Karpas-422 (cell line): ENCODE results near the gene GRIP1. TPM values are rescaled to one million over a fixed set of nuclear protein-coding genes. Genes with fewer than 3 reads are reported as not detected.

Experiments
- DNase-seq: peaks from one replicate; pipeline ENCODE4 v3.0.0-alpha.2; 2015
- H2AFZ ChIP-seq: fragments of 200-600 bp; sonication (generic); 2 replicates; pipeline ENCODE4 v1.6.1; 2014; ENCODE audit warnings: antibody characterized with exemption, low read length, mixed read lengths
- H3K27ac ChIP-seq: fragments of 200-600 bp; sonication (generic); 2 replicates; pipeline ENCODE4 v1.5.1; 2014; ENCODE audit warnings: mild to moderate bottlenecking, low read length, moderate library complexity
- H3K27me3 ChIP-seq: fragments of 200-600 bp; sonication (generic); 2 replicates; pipeline ENCODE4 v1.6.1; 2014; ENCODE audit warnings: low read length, mixed read lengths
- H3K36me3 ChIP-seq: fragments of 200-600 bp; sonication (generic); 2 replicates; pipeline ENCODE4 v1.6.1; 2014; ENCODE audit warnings: low read length, mixed read lengths; ENCODE audit not compliant: insufficient read depth
- H3K4me1 ChIP-seq: fragments of 200-600 bp; sonication (generic); 2 replicates; pipeline ENCODE4 v1.6.1; 2014; ENCODE audit warnings: mild to moderate bottlenecking, low read length, mixed read lengths
- H3K4me2 ChIP-seq: fragments of 200-600 bp; sonication (generic); 2 replicates; pipeline ENCODE4 v1.6.1; 2014; ENCODE audit warnings: low read length, low read depth, mild to moderate bottlenecking; ENCODE audit not compliant: poor library complexity, severe bottlenecking
- H3K4me3 ChIP-seq: fragments of 200-600 bp; sonication (generic); 2 replicates; pipeline ENCODE4 v1.5.1; 2014; ENCODE audit warnings: mild to moderate bottlenecking, antibody characterized with exemption, low read length, mixed read lengths
- H3K79me2 ChIP-seq: fragments of 200-600 bp; sonication (generic); 2 replicates; pipeline ENCODE4 v1.6.1; 2014; ENCODE audit warnings: mild to moderate bottlenecking, low read length, mixed read lengths
- H3K9ac ChIP-seq: fragments of 200-600 bp; sonication (generic); 2 replicates; pipeline ENCODE4 v1.6.0; 2014; ENCODE audit warnings: low read length
- H3K9me2 ChIP-seq: fragments of 200-600 bp; sonication (generic), shearing (Covaris generic); replicated peaks from 2 replicates; pipeline ENCODE4 v1.6.0; 2014; ENCODE audit warnings: mild to moderate bottlenecking, low read length, moderate library complexity; ENCODE audit not compliant: insufficient read depth
- H3K9me3 ChIP-seq: fragments of 300-700, 200-600 bp; sonication (generic); 2 replicates; pipeline ENCODE4 v1.6.1; 2014; ENCODE audit warnings: low read length, mixed read lengths
- H4K20me1 ChIP-seq: fragments of 200-600 bp; sonication (generic); 2 replicates; pipeline ENCODE4 v1.6.1; 2014; ENCODE audit warnings: mild to moderate bottlenecking, antibody characterized with exemption, low read length, low read depth; ENCODE audit not compliant: insufficient read depth
- total RNA-seq: library from RNA; depleted of rRNA; stranded (reverse); fragments of >200 nt; shearing (Covaris generic); gene quantifications from 2 replicates; pipeline ENCODE4 v1.2.3, GENCODE V29; 2014; ENCODE audit warnings: low replicate concordance

GRIP1 gene
- total RNA-seq, 1 experiment from 2014 or later, result 4.5 TPM

DNA sequence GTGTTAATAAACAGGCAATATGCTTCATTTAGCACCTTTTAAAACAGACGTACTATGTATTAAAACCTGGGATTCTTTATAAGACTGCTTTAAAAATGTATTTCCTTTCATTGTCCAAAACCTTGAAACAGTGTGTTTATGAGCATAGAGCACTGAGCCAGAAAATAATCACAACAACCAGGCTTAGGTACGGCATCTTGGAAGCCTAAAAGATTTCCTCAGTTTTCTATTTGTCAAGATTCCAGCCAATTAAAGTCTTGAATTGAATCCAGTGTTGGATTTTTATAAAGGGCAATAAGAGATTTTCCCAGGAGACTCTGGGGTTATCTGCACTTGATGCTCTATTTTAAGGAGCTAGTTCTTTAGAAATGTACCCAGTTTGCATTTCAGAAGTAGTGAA, 80.3 kb downstream of the GRIP1 start:
- H3K9ac ChIP-seq, result no peak overlapping the region
- no peak overlapping the region for H2AFZ ChIP-seq
- no peak overlapping the region for H3K4me3 ChIP-seq
- DNase-seq, result no peak
- no peaks in the 10 kb centered on the region for H4K20me1 ChIP-seq
- no peaks in the 10 kb centered on the region for H3K36me3 ChIP-seq
- no peaks in the 10 kb centered on the region for H3K9me2 ChIP-seq
- no peak overlapping the region for H3K27ac ChIP-seq
- no peaks in the 10 kb centered on the region for H3K79me2 ChIP-seq
- no peak overlapping the region for H3K4me2 ChIP-seq
- H3K27me3 ChIP-seq, result no peaks in the 10 kb centered on the region
- peaks cover 14% of the 10 kb centered on the region for H3K4me1 ChIP-seq
- no peaks in the 10 kb centered on the region for H3K9me3 ChIP-seq

- H3K79me2 ChIP-seq, result no peaks in the 10 kb centered on the region
- H3K9me3 ChIP-seq, result no peaks in the 10 kb centered on the region
- no peaks in the 10 kb centered on the region for H3K36me3 ChIP-seq
- no peak overlapping the region for H3K9ac ChIP-seq
- H3K4me2 ChIP-seq, result no peak overlapping the region
- no peak overlapping the region for H2AFZ ChIP-seq
- peaks cover 14% of the 10 kb centered on the region for H3K4me1 ChIP-seq
- H3K27me3 ChIP-seq, result no peaks in the 10 kb centered on the region
- no peaks in the 10 kb centered on the region for H3K9me2 ChIP-seq
- no peak for DNase-seq
- H4K20me1 ChIP-seq, result no peaks in the 10 kb centered on the region
- H3K27ac ChIP-seq, result no peak overlapping the region
- H3K4me3 ChIP-seq, result no peak overlapping the region
Observed at GRCh38 chr12:66598079-66598478, 80.8 kb downstream of the GRIP1 start.

DNA sequence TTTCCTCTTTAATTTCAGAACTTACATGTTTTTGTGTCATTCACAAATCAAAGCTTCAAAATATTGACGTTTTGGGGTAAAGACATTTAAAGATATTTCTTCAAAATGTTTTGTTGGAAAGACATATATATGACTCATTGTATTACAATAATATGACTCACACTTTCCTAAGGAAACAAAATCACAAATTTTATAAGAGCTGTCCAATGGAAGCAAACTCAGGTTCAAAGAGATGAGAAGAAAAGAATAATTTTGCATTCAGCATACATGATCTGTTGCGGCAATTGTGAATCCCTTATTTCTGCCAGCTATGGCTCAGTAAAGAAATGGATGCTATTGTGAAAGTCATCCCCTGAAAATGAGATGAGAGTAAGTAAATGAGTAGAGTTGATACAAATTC, 82.7 kb downstream of the GRIP1 start:
- Histone ChIP-seq H3K27ac (no peak overlapping the region), H3K79me2 (no peaks in the 10 kb centered on the region), H2AFZ (no peak overlapping the region), H3K36me3 (no peaks in the 10 kb centered on the region), H3K9me2 (no peaks in the 10 kb centered on the region), H3K27me3 (no peaks in the 10 kb centered on the region), H3K4me2 (no peak overlapping the region), H3K9me3 (no peaks in the 10 kb centered on the region), H3K9ac (no peak overlapping the region), H3K4me3 (no peak overlapping the region), H4K20me1 (no peaks in the 10 kb centered on the region), H3K4me1 (peaks cover 14% of the 10 kb centered on the region)
- DNase-seq, result no peak

GRCh38 chr12:66594688-66595087, 84.2 kb downstream of the GRIP1 start:
- Histone ChIP-seq H3K27ac (no peak overlapping the region), H3K36me3 (no peaks in the 10 kb centered on the region), H3K4me1 (peaks cover 7% of the 10 kb centered on the region), H4K20me1 (no peaks in the 10 kb centered on the region), H3K4me2 (no peak overlapping the region), H3K27me3 (no peaks in the 10 kb centered on the region), H3K9me2 (no peaks in the 10 kb centered on the region), H3K79me2 (no peaks in the 10 kb centered on the region), H3K4me3 (no peak overlapping the region), H2AFZ (no peak overlapping the region), H3K9me3 (no peaks in the 10 kb centered on the region), H3K9ac (no peak overlapping the region)
- no peak for DNase-seq

GRCh38 chr12:66590275-66590985, 88.4 kb downstream of the GRIP1 start:
- no peak overlapping the region for H3K9ac ChIP-seq
- no peak for DNase-seq
- H3K27ac ChIP-seq, result no peak overlapping the region
- H3K36me3 ChIP-seq, result no peaks in the 10 kb centered on the region
- no peaks in the 10 kb centered on the region for H3K27me3 ChIP-seq
- H3K4me2 ChIP-seq, result no peak overlapping the region
- no peaks in the 10 kb centered on the region for H3K9me3 ChIP-seq
- H3K79me2 ChIP-seq, result no peaks in the 10 kb centered on the region
- no peak overlapping the region for H3K4me3 ChIP-seq
- no peaks in the 10 kb centered on the region for H3K9me2 ChIP-seq
- H4K20me1 ChIP-seq, result no peaks in the 10 kb centered on the region
- H2AFZ ChIP-seq, result no peak overlapping the region
- no peaks in the 10 kb centered on the region for H3K4me1 ChIP-seq

DNA sequence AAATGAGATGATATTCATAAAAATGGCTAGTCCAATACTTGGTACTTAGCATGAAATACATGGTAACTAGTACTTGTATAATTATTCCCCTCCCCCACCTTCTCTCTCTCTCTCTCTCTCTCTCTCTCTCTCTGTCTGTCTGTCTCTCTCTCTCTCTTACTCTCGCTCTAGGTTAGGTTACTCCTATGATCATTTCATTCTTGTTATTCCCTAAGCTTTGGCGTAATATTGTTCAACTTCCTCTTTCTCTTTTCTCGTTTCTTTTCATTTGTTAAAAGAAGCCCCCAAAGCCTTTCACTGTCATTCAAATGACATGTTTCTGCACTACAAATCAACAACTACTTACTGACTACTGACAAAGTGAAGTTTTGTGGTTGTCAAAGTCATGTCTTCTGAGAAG, 89.8 kb downstream of the GRIP1 start:
- Histone ChIP-seq H3K27ac (no peak overlapping the region), H4K20me1 (no peaks in the 10 kb centered on the region), H3K9me2 (no peaks in the 10 kb centered on the region), H3K9ac (no peak overlapping the region), H3K79me2 (no peaks in the 10 kb centered on the region), H3K4me3 (no peak overlapping the region), H3K9me3 (no peaks in the 10 kb centered on the region), H3K36me3 (no peaks in the 10 kb centered on the region), H3K4me1 (no peaks in the 10 kb centered on the region), H3K27me3 (no peaks in the 10 kb centered on the region), H2AFZ (no peak overlapping the region), H3K4me2 (no peak overlapping the region)
- no peak for DNase-seq

DNA sequence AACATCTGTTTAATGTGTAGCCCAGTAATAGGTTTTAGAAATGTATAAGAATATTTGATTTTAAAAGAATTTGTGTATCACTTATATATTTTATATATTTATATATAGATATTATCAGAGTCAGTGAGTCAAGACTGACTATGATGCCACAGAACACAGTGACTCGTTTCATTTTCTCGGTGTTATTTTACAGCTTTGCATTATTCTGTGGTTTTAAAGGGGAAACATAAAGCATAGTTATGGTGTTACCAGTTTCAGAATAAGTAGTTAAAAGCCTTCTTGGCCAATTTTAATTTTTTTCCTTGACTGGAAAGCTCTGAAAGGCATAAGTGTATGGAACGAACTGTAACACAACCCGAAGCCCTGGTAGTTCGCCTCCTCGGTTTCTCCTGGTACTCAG, 91.0 kb downstream of the GRIP1 start:
- Histone ChIP-seq H3K79me2 (no peaks in the 10 kb centered on the region), H3K9me2 (no peaks in the 10 kb centered on the region), H4K20me1 (no peaks in the 10 kb centered on the region), H3K9ac (no peak overlapping the region), H3K9me3 (no peaks in the 10 kb centered on the region), H3K4me1 (no peaks in the 10 kb centered on the region), H2AFZ (no peak overlapping the region), H3K36me3 (no peaks in the 10 kb centered on the region), H3K4me3 (no peak overlapping the region), H3K4me2 (no peak overlapping the region), H3K27me3 (no peaks in the 10 kb centered on the region), H3K27ac (no peak overlapping the region)
- DNase-seq, result no peak

DNA sequence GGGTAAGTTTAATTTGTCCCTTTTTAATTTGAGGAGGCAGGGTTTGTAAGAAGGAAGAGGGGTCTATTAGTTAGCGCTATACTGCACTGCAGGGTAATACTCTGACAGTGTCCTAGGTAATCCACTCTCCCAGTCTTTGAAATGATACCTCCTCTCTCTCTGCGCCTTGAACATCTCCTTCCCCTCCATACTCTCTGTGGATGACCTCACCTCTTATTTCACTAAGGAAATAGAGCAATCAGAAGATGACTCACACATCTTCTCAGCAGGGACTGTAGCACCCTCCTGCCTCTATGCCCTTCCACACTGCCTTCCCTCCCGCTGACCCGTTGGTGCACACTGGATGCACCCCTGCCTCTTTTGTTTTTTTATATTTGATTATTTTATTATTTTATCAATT, 94.2 kb downstream of the GRIP1 start:
- H4K20me1 ChIP-seq, result no peaks in the 10 kb centered on the region
- no peaks in the 10 kb centered on the region for H3K79me2 ChIP-seq
- H3K9me3 ChIP-seq, result no peaks in the 10 kb centered on the region
- no peak overlapping the region for H3K27ac ChIP-seq
- no peak overlapping the region for H2AFZ ChIP-seq
- H3K4me3 ChIP-seq, result no peak overlapping the region
- no peak overlapping the region for H3K9ac ChIP-seq
- no peaks in the 10 kb centered on the region for H3K36me3 ChIP-seq
- no peak overlapping the region for H3K4me2 ChIP-seq
- no peaks in the 10 kb centered on the region for H3K4me1 ChIP-seq
- DNase-seq, result no peak
- H3K9me2 ChIP-seq, result no peaks in the 10 kb centered on the region
- no peaks in the 10 kb centered on the region for H3K27me3 ChIP-seq
